ENCODE data around the gene MAN1C1.
A peak's percentile ranks its signal among the peaks of the same experiment; 100 is the strongest.

Gene MAN1C1

DNA sequence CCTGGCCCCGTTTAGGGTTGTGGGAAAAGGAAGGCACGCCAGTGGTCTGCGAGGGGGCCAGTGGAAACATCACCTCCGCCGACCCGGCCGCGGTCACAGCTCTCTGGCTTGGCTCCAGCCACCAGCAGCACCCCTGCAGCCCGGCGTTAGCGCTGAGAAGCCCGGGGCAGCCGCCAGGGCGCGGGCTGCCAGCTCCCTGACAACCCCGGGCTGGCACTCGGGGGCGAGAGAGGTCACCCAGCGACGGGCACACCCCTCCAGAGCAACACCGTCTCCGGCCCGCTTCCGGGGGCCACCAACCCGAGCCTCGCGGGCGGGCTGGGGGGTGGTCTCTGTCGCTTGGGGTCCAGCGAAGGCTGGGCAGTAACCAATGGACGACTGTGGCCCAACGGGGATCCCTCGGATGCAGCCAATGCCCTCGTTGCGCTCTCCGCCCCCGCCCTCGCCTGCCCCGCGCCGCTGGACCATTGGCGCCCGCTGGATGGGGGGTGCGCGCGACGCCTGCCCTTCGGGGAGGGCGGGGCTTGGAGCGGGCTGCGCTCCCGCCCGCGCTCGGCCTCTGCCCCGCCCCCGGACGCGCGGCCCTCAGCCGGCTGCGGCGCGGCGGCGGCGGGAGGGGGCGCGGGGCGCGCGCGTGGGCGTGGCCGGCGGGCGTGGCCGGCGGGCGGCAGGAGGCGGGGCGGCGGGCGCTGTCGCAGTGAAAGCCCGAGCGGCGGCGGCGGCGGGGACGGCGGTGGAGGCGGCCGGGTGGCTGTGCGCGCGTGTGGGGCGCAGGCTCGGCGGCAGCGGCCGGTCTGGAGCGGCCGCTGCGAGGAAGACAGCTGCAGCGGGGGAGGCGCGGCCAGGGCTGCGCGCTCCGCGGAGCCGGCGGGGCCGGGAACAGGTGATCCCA is at the start of gene MAN1C1:
TSS of gene MAN1C1 (plus strand) at position 697 of the 892 bp plus-strand sequence. CDS start 1,007 bp downstream, outside the sequence.
- TF ChIP-seq CTCF (IDR thresholded peaks at IDR 0.05; ENCODE audit: unreplicated experiment in 3 of 3), result peak; percentile 24 to 48 (median 44)
- H3K4me1 Mint-ChIP-seq, result peaks cover 39% of the 10 kb centered on the region
- no peaks in the 10 kb centered on the region for H3K36me3 Mint-ChIP-seq (ENCODE audit: low read depth)
- H3K27ac Mint-ChIP-seq, result peak within 1 kb of the TSS in 2 of 3 experiments; percentile 4 to 36
- H3K9me3 Mint-ChIP-seq, result no peaks in the 10 kb centered on the region
- peak within 1 kb of the TSS; percentile 75 to 78 (median 76) for H3K4me3 Mint-ChIP-seq
- H3K27me3 Mint-ChIP-seq (ENCODE audit: low read depth), result peaks cover 61% of the 10 kb centered on the region

DNA sequence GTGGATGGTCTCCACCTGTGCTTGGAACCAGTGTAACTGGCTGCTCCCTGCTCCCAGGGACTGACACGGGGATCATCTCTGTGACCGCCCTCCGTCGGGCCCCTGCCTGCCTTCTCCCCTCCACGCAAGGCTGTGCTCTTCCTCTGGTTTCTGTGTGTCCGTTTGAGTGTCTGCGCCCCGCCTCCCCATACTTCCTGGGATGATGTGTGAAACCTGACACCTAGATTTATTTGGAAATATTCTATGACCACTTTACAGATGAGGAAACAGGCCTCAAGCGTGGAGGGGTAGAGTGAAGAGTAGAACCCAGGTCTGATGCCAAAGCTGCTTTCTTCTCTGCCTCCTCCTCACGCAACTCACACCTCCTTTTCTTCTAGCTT is 48.9 kb upstream of the MAN1C1 start:
- Mint-ChIP-seq H3K9me3 (no peaks in the 10 kb centered on the region), H3K36me3 (ENCODE audit: low read depth) (no peaks in the 10 kb centered on the region), H3K4me3 (peak overlapping the region; percentile 26 to 60 (median 31)), H3K27ac (peak overlapping the region; percentile 41 to 58 (median 43)), H3K27me3 (ENCODE audit: low read depth) (peaks cover 26% of the 10 kb centered on the region), H3K4me1 (peaks cover 47% of the 10 kb centered on the region)
- no peak for TF ChIP-seq CTCF (IDR thresholded peaks at IDR 0.05; ENCODE audit: unreplicated experiment in 3 of 3)

GRCh38 chr1:25568090-25568833 is 48.3 kb upstream of the MAN1C1 start:
- TF ChIP-seq CTCF (IDR thresholded peaks at IDR 0.05; ENCODE audit: unreplicated experiment in 3 of 3), result no peak
- H3K36me3 Mint-ChIP-seq (ENCODE audit: low read depth), result no peaks in the 10 kb centered on the region
- H3K4me1 Mint-ChIP-seq, result peaks cover 47% of the 10 kb centered on the region
- H3K27ac Mint-ChIP-seq, result peak overlapping the region; percentile 41 to 58 (median 43)
- peak overlapping the region; percentile 26 to 60 (median 31) for H3K4me3 Mint-ChIP-seq
- H3K27me3 Mint-ChIP-seq (ENCODE audit: low read depth), result peaks cover 30% of the 10 kb centered on the region
- no peaks in the 10 kb centered on the region for H3K9me3 Mint-ChIP-seq

GRCh38 chr1:25568834-25569596 is 47.6 kb upstream of the MAN1C1 start:
- Mint-ChIP-seq H3K27ac (no peak overlapping the region), H3K36me3 (ENCODE audit: low read depth) (no peaks in the 10 kb centered on the region), H3K4me3 (no peak overlapping the region), H3K4me1 (peaks cover 47% of the 10 kb centered on the region), H3K9me3 (no peaks in the 10 kb centered on the region), H3K27me3 (ENCODE audit: low read depth) (peaks cover 34% of the 10 kb centered on the region)
- TF ChIP-seq CTCF (IDR thresholded peaks at IDR 0.05; ENCODE audit: unreplicated experiment in 3 of 3), result no peak

GRCh38 chr1:25569597-25570396 is 46.8 kb upstream of the MAN1C1 start:
- no peaks in the 10 kb centered on the region for H3K9me3 Mint-ChIP-seq
- H3K4me1 Mint-ChIP-seq, result peaks cover 47% of the 10 kb centered on the region
- H3K36me3 Mint-ChIP-seq (ENCODE audit: low read depth), result no peaks in the 10 kb centered on the region
- H3K27ac Mint-ChIP-seq, result peak overlapping the region in 1 of 3 experiments; percentile 65
- no peak overlapping the region for H3K4me3 Mint-ChIP-seq
- no peak for TF ChIP-seq CTCF (IDR thresholded peaks at IDR 0.05; ENCODE audit: unreplicated experiment in 3 of 3)
- peaks cover 42% of the 10 kb centered on the region for H3K27me3 Mint-ChIP-seq (ENCODE audit: low read depth)

All from nephron (organoid).